ENCODE data around the gene SF3B2. TPM values are rescaled to one million over a fixed set of nuclear protein-coding genes. Genes with fewer than 3 reads are reported as not detected.
"Not testable (repeated sequence)": the region's sequence is repeated elsewhere in the genome, so short reads cannot be mapped to it uniquely, and the experiment has no call there.

SF3B2 gene
- total RNA-seq, 4 donors from 2014 or later: 148 to 216 (median 156) TPM

GRCh38 chr11:66087148-66087908 is 35.2 kb downstream of the SF3B2 start:
- TF ChIP-seq POLR2A (IDR thresholded peaks at IDR 0.05): no peak
- no peak for TF ChIP-seq EP300 (IDR thresholded peaks at IDR 0.05)
- TF ChIP-seq, protein P1, sequence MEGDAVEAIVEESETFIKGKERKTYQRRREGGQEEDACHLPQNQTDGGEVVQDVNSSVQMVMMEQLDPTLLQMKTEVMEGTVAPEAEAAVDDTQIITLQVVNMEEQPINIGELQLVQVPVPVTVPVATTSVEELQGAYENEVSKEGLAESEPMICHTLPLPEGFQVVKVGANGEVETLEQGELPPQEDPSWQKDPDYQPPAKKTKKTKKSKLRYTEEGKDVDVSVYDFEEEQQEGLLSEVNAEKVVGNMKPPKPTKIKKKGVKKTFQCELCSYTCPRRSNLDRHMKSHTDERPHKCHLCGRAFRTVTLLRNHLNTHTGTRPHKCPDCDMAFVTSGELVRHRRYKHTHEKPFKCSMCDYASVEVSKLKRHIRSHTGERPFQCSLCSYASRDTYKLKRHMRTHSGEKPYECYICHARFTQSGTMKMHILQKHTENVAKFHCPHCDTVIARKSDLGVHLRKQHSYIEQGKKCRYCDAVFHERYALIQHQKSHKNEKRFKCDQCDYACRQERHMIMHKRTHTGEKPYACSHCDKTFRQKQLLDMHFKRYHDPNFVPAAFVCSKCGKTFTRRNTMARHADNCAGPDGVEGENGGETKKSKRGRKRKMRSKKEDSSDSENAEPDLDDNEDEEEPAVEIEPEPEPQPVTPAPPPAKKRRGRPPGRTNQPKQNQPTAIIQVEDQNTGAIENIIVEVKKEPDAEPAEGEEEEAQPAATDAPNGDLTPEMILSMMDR (IDR thresholded peaks at IDR 0.05): no peak
- WGBS, 2 donors: 68 to 70% methylated on average over 9 of the region's 9 CpGs

GRCh38 chr11:66089067-66089466 is 36.9 kb downstream of the SF3B2 start:
- no peak overlapping the region for H3K4me3 ChIP-seq
- H3K36me3 ChIP-seq: no peaks in the 10 kb centered on the region
- TF ChIP-seq, protein P1 (IDR thresholded peaks at IDR 0.05): no peak
- TF ChIP-seq EP300 (IDR thresholded peaks at IDR 0.05) (no peak), POLR2A (IDR thresholded peaks at IDR 0.05) (no peak)
- WGBS, 2 donors: 51 to 70% methylated on average over 3 of the region's 3 CpGs
- H3K4me1 ChIP-seq: peaks cover 0 to 25% (median 3%) of the 10 kb centered on the region in 4 donors
- DNase-seq (ENCODE audit: low spot score in 2 of 2): no peak
- no peaks in the 10 kb centered on the region for H3K9me3 ChIP-seq
- H3K27me3 ChIP-seq: no peaks in the 10 kb centered on the region
- no peak overlapping the region for H3K27ac ChIP-seq

More at GRCh38 chr11:66087148-66087908, 35.2 kb downstream of the SF3B2 start:
- no peaks in the 10 kb centered on the region for H3K9me3 ChIP-seq
- no peak overlapping the region for H3K4me3 ChIP-seq
- H3K36me3 ChIP-seq: no peaks in the 10 kb centered on the region
- DNase-seq (ENCODE audit: low spot score in 2 of 2): no peak
- no peaks in the 10 kb centered on the region for H3K27me3 ChIP-seq
- H3K27ac ChIP-seq: peak overlapping the region in 2 of 4 donors; percentile 67 to 68
- peaks cover 0 to 43% (median 15%) of the 10 kb centered on the region in 4 donors for H3K4me1 ChIP-seq

GRCh38 chr11:66090288-66090687 is 38.1 kb downstream of the SF3B2 start:
- no peaks in the 10 kb centered on the region for H3K36me3 ChIP-seq
- H3K4me3 ChIP-seq: no peak overlapping the region
- TF ChIP-seq POLR2A (IDR thresholded peaks at IDR 0.05): no peak
- TF ChIP-seq, protein P1 (IDR thresholded peaks at IDR 0.05): no peak
- TF ChIP-seq EP300 (IDR thresholded peaks at IDR 0.05): no peak
- no peak for DNase-seq (ENCODE audit: low spot score in 2 of 2)
- peaks cover 0 to 17% (median under 1%) of the 10 kb centered on the region in 4 donors for H3K4me1 ChIP-seq
- H3K27ac ChIP-seq: no peak overlapping the region
- H3K9me3 ChIP-seq: no peaks in the 10 kb centered on the region
- H3K27me3 ChIP-seq: no peaks in the 10 kb centered on the region
- WGBS, 2 donors: 89 to 90% methylated on average over 4 of the region's 4 CpGs

- not testable (repeated sequence) for H3K4me1 ChIP-seq; H3K27me3 ChIP-seq; H3K9me3 ChIP-seq; DNase-seq (ENCODE audit: low spot score in 2 of 2); H3K36me3 ChIP-seq; H3K4me3 ChIP-seq; H3K27ac ChIP-seq
- WGBS, 2 donors: 92 to 100% methylated on average over 2 of the region's 2 CpGs
Measured at GRCh38 chr11:66092125-66092524, 40.0 kb downstream of the SF3B2 start.

DNA sequence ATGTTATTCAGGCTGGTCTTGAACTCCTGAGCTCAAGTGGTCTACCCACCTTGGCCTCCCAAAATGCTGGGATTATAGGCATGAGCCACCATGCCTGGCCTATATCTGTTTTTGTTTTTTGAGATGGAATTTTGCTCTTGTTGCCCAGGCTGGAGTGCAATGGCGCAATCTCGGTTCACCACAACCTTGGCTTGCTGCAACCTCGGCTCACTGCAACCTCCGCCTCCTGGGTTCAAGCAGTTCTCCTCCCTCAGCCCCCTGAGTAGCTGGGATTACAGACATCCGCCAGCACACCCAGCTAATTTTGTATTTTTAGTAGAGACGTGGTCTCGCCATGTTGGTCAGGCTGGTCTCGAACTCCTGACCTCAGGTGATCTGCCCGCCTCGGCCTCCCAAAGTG is 47.6 kb downstream of the SF3B2 start:
- not testable (repeated sequence) for H3K27ac ChIP-seq; H3K27me3 ChIP-seq; DNase-seq (ENCODE audit: low spot score in 2 of 2); H3K36me3 ChIP-seq; H3K4me3 ChIP-seq; H3K9me3 ChIP-seq
- H3K4me1 ChIP-seq: peaks cover 0 to 11% (median 5%) of the 10 kb centered on the region in 4 donors
- 92 to 96% methylated on average over 10 of the region's 10 CpGs for WGBS, 2 donors

DNA sequence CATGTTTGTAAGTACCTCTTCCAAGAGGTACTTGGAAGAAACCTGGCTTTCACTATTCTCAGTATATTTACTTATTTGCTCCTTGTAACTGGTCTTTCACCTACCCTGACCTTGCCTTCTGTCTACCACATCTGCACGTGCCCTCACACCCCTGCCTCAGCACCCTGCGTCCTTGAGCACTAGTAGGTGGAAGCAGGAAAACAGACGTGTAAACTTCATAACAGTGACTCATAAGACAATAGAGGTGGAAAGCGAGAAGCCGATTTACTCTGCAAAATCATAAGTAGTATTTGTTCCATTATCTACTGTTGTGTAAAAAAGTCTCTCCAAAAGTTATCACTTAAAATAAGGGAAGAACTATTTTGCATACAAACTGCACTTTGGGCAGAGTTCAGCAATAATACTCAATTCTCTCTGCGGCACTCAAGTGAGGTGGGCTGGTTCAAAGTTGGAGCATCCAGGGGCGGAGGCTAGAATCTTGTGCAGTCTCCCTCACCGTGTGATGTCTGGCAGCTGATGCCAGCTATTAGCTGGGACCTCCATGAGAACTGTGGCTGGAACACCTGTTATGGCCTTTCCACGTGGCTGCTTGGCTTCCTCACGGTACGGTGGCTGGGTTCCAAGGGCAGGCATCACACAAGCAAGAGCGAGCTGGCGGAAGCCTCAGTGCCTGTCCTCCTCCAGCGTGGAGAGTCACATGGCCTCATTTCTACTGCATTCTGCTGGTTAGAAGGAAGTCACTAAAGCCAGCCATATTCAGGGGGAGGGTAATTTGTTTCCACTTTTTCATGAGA is 48.3 kb downstream of the SF3B2 start:
- Histone ChIP-seq H3K9me3 (no peaks in the 10 kb centered on the region), H3K36me3 (no peaks in the 10 kb centered on the region), H3K27me3 (no peaks in the 10 kb centered on the region), H3K4me1 (peaks cover 0 to 11% (median 5%) of the 10 kb centered on the region in 4 donors), H3K27ac (peak overlapping the region in 1 of 4 donors; percentile 21), H3K4me3 (no peak overlapping the region)
- TF ChIP-seq, protein P1 (IDR thresholded peaks at IDR 0.05): no peak
- TF ChIP-seq EP300 (IDR thresholded peaks at IDR 0.05): no peak
- no peak for TF ChIP-seq POLR2A (IDR thresholded peaks at IDR 0.05)
- 49 to 56% methylated on average over 14 of the region's 14 CpGs for WGBS, 2 donors
- DNase-seq (ENCODE audit: low spot score in 2 of 2): peak; percentile 28 to 41

Data from tibial nerve (tissue), 4 donors.